ENCODE measurements around the gene SYK.

SYK gene

DNA sequence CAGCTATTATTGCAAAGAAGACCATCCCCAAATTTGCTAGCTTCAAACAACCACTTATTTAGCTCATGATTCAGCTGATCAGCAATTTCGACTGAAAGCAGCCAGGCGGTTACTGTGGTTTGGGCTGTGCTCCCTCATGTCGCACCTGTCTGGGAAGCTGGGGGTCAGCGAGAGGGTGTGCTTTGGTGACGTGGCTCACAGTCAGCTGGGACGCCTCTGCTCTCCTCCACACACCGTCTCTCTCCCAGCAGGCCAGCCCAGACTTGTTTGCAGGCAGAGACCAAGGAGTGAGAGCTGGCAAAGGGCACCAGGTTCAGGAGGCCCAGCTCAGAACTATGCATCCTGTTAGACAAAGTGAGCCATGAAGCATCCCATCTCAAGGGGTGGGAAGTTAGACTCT lies 140.9 kb downstream of the SYK start:
- DNase-seq (ENCODE audit: low read depth), result no peak
- H3K4me3 ChIP-seq (ENCODE audit: low read depth, low read length), result no peak overlapping the region
- in situ Hi-C loops (cut with HindIII; ENCODE audit: low sequenced_read_pairs), result no loop called here
- TF ChIP-seq, protein P1, sequence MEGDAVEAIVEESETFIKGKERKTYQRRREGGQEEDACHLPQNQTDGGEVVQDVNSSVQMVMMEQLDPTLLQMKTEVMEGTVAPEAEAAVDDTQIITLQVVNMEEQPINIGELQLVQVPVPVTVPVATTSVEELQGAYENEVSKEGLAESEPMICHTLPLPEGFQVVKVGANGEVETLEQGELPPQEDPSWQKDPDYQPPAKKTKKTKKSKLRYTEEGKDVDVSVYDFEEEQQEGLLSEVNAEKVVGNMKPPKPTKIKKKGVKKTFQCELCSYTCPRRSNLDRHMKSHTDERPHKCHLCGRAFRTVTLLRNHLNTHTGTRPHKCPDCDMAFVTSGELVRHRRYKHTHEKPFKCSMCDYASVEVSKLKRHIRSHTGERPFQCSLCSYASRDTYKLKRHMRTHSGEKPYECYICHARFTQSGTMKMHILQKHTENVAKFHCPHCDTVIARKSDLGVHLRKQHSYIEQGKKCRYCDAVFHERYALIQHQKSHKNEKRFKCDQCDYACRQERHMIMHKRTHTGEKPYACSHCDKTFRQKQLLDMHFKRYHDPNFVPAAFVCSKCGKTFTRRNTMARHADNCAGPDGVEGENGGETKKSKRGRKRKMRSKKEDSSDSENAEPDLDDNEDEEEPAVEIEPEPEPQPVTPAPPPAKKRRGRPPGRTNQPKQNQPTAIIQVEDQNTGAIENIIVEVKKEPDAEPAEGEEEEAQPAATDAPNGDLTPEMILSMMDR (IDR thresholded peaks at IDR 0.05; ENCODE audit: low read depth, low read length, missing control alignments), result no peak

DNA sequence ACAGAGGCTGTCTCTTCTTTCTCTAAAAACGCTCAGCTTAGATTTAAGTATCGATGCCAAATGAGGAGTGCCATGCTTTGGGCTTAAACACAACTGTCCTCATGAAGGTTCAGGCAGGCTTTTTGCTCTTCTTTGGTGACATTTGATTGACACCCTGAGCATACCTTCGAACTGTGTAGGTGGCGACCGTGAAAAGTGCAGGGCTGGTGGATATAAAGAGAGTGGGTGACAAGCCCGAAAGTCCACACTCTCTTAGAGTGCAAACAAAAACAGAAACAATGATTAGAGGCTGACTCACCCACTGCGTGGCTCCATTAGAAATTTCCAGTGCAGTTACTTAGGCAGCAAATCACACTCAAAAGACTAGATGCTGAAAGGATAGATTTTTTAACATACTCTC lies 141.7 kb downstream of the SYK start:
- no peak for DNase-seq (ENCODE audit: low read depth)
- TF ChIP-seq, protein P1 (IDR thresholded peaks at IDR 0.05; ENCODE audit: low read depth, low read length, missing control alignments), result no peak
- in situ Hi-C loops (cut with HindIII; ENCODE audit: low sequenced_read_pairs), result no loop called here
- no peak overlapping the region for H3K4me3 ChIP-seq (ENCODE audit: low read depth, low read length)

DNA sequence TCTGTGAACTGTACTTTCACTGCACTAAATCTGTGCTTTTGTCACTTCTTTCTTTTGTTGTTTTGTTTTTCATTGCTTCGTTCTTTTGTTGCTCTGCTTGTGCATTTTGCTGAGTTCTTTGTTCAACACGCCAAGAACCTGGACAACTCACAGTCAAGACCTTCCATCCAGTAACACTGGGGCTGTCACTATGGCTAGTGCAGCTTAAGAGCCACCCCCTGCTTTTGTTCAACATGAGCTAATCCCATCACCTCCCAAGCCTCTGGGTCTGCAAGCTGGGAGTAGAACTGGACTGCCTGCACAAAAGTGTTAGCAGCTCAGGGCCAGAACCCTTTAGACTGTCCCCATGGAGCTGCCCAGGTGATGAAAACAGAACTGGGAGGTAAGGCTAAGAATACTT lies 143.7 kb downstream of the SYK start:
- DNase-seq (ENCODE audit: low read depth), result no peak
- no peak overlapping the region for H3K4me3 ChIP-seq (ENCODE audit: low read depth, low read length)
- in situ Hi-C loops (cut with HindIII; ENCODE audit: low sequenced_read_pairs), result no loop called here
- TF ChIP-seq, protein P1 (IDR thresholded peaks at IDR 0.05; ENCODE audit: low read depth, low read length, missing control alignments), result no peak

DNA sequence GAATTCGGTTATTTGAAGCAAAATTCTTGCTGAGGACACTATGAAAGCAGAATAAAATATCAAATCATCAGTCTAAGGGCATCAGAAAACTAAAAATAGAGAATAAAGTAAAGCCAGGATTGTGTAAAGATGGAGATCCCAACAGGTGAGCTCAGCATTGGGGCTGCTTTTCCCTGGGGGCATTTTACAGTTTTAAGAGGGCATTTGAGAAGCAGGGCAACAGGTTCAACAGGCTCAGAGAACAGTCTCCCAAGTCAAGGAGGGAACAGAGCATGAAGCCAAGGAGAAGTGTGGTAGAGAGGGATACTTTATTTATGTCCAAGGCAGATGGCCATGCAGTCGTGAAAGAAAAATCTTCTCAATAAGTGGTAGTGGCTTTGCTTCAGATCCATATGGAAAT lies 145.4 kb downstream of the SYK start:
- TF ChIP-seq, protein P1 (IDR thresholded peaks at IDR 0.05; ENCODE audit: low read depth, low read length, missing control alignments), result no peak
- H3K4me3 ChIP-seq (ENCODE audit: low read depth, low read length), result no peak overlapping the region
- in situ Hi-C loops (cut with HindIII; ENCODE audit: low sequenced_read_pairs), result no loop called here
- no peak for DNase-seq (ENCODE audit: low read depth)
